Measurements from ENCODE around the gene HS3ST4. TPM values are rescaled to one million over a fixed set of nuclear protein-coding genes. Genes with fewer than 3 reads are reported as not detected.
"Not testable (repeated sequence)": the region's sequence is repeated elsewhere in the genome, so short reads cannot be mapped to it uniquely, and the experiment has no call there.

The HS3ST4 gene
- total RNA-seq, 1 donor from 2014 or later: not detected

DNA sequence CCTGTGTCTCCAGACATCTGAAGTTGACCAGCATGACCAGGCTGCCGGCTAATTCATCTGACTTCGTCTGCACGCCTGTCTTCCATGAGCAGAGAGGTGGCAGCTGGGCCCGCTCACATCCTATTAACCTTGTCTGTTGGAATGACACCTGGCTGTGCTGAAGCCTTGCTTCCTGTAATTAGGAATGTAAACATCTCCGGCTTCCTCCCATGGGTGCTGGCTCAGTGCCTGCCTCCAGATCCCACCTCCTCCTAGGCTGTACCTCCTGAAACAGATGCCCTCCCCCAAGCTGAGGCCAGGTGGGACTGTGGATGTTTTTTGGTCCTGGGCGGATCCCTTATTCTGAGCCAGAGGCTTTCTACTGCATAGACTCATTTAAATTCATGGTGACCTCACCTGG lies 296.3 kb downstream of the HS3ST4 start:
- intact Hi-C loops (cut with micrococcal nuclease): no loop called here

DNA sequence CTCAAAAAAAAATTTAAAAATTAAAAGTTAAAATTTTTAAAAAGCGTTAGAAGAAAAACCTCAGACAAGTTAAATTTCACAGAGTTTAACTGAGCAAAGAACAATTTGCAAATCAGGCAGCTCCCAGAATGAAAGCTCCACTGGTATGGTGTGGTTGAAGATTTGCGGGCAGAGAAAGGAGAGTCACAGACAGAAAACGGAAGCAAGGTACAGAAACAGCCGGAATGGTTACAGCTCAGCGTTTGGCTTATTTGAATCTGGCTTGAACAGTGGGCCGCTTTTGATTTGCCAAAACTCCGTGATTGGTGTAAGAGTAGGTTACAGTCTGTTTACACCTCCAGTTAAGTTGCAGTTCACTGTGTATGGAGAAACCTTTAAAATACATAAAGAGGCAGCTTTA lies 297.1 kb downstream of the HS3ST4 start:
- intact Hi-C loops (cut with micrococcal nuclease): no loop called here

DNA sequence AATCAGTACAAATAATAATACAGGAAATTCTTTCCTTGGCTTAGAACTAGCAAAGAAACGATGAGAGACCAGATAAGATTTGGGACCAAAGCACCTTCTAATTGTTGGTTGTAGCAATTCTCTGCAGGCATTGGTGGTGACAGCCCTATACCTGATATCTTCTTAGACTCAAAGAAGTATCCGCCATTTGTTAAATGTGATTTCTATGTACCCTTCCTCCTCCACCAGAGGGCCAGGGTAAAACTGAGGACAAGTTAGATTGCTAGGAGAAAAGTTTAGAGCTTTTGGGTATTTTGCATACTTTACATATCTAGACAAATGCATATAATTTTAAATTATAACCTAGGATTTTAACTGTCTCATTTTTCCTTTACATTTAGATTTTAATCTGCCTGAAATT lies 304.3 kb downstream of the HS3ST4 start:
- intact Hi-C loops (cut with micrococcal nuclease): no loop called here

DNA sequence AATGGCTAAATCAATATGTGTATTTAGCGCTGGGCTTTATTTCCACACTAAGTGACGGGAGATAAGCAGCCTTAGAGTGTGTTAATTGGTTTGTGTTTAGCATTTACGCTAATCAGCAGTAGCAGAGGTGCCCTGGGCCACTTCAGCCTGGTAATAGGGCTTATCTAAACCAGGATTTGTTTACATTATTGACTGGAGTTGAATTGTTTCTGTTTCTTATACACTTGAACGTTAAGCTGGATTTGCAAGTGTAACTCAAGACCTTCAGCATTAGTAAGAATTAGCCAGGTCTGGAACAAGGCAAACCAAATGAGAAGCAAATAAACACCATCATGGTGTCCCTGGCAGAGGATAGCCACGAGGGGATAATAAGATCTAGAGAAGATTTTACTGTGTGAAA lies 313.6 kb downstream of the HS3ST4 start:
- intact Hi-C loops (cut with micrococcal nuclease): no loop called here

DNA sequence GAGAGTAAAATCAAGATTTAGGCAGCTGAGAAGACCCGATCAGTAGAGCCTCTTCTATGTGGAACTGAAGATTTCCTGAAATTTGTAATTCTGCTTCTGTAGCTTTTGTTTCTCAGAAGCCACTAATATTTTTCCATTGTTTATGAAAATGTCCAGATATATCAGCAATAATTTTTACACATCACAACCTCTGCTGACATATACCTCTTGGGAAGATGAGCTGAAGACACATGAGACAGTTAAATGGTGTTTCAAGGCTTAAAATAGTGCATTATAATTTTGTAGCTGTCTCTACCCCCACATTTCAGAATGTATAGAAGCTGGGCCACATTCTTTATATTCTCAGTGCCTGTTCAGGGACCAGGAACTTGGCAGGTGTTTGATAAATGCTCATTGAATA lies 320.6 kb downstream of the HS3ST4 start:
- intact Hi-C loops (cut with micrococcal nuclease): no loop called here

DNA sequence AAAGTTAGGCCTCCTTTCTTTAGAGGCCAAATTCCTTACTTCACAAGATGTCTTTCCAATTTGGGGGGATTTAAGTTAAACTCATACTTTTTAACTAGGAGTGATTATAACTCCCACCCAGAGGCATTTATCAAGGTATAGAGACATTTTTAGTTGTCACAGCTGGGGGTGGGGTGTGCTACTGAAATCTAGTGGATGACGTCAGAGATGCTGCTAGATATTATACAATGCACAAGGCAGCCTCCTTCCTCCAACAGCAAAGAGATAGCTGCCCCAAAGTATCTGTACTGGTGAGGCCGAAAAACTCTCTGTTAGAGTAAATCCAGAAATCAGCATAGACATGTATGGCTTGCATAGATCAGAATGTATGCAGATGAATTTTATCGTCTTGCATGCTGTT lies 324.0 kb downstream of the HS3ST4 start:
- intact Hi-C loops (cut with micrococcal nuclease): no loop called here

DNA sequence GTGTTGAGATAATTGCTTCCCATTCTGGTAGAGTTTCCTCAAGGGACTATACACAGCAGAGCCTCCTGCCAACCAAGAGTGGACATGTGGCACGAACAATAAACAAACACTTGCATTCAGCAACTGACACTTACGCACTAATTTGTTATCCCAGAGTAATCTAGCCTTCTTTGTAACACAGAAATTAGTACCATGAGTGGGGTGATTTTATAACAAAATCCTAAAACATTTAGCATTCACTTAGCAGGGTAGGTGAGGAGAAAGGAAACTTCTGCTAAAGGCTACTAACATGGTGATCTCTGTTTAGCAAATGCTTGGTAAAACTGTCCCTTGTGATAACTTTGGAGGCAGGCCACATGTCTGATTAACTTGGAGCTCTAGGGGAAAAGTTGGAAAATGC lies 325.2 kb downstream of the HS3ST4 start:
- intact Hi-C loops (cut with micrococcal nuclease): no loop called here

DNA sequence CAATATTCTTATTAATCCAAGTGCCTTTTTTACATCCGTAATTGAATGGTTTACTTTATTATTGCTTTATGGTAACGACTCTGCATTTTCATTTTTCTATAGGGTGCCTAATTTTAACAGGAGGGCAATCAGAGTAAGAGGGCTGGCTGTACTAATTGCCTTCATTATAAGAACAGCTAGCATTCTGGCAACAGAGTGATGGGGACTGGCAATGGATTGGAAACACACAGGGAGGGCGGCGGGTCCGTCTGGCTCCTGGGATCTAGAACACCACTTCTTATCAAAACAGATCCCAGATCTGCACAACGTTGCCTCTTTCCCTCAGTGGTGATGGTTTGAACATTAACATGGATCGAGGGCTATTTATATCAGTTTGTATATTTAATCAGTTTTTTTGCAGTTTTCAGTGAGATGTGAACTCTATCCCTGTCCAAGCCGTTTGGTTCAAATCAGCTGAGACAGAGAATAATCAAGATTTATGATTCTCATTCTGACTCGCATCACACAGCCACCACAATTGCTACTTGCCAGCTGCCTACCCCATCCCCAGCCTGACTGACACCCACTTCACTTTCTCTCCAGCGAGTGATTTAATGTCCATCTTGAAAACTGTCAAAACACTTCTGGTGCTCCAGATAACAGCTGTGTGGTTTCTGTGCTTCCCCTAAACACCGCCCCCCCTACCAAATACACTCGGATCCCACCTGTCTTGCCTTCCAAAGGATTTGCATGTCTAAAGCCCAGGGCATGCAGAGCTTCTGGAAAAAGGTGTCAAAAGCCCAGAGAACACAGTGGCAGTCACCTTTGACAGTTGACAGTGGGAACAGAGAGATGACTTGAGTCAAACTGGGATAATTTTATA lies 327.9 kb downstream of the HS3ST4 start:
- intact Hi-C loops (cut with micrococcal nuclease): no loop called here

DNA sequence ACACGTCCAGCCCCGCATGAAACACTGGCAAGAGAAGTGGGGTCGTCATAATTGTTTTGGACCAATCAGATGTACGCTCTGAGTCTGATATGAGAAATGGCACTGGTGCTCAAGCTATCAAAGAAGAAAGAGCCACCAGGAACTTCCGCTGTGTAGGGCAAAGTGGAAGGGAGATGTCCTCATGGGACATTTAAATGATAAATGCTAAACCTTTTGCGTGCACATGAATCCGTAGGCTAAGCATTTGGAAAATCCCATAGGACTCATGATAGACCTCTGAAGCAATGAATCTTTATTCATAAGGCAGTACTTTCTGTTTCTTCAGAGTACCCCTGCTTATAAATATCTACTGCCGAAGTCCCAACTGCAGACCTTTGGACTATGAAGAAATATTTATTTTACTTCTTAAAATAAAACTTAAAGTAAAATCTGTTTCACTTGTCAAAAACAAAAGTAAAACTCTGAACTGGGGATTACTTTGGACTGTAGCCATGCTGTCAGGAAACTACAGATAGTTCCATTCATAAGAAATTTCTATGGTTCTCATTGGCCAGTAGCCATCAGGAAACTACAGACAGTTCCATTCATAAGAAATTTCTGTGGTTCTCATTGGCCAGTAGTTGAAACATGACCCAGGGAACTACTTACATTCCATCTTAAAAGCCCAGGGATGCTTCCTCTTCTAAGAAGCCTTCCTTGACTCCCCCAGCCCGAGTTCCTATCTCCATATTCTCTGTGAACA lies 335.1 kb downstream of the HS3ST4 start:
- intact Hi-C loops (cut with micrococcal nuclease): no loop called here

DNA sequence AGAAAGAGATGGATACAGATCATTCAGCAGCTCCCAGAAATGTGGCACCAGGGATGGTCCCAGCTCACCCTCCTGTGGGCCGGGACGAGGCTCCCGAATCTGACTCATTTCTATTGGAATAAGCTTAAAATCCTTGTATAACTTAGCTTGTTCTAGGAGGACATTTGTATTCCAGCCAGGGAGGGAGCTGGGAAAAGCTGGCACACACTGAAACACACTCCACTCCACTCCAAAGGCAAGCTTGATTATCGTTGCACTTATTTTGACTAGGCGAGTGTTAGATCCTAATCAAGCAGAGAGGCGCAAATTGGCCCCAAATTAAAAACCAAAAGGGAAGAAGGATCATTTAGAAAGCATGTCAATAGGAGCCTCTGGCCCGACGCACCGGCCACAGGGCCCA lies 339.5 kb downstream of the HS3ST4 start:
- intact Hi-C loops (cut with micrococcal nuclease): no loop called here

DNA sequence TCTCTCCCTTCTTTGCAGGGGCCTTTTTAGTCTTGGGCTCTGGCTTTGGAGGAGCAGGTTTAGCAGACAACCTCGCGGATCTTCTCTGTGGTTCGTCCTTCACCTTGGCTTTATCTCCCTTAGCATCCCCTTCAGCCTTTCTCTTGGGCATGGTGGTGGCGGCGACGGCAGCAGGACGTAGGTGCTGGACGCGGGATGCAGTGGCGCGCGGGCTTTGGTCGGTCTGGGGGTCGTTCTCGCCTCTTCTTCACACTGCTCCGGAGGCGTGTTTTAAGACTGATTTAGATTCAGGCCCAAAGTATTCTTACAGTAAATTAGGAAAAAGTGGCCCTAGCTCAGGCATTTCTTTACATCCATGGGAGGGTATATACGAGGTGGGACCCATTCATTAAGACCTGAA lies 340.9 kb downstream of the HS3ST4 start:
- intact Hi-C loops (cut with micrococcal nuclease): not testable (repeated sequence)

DNA sequence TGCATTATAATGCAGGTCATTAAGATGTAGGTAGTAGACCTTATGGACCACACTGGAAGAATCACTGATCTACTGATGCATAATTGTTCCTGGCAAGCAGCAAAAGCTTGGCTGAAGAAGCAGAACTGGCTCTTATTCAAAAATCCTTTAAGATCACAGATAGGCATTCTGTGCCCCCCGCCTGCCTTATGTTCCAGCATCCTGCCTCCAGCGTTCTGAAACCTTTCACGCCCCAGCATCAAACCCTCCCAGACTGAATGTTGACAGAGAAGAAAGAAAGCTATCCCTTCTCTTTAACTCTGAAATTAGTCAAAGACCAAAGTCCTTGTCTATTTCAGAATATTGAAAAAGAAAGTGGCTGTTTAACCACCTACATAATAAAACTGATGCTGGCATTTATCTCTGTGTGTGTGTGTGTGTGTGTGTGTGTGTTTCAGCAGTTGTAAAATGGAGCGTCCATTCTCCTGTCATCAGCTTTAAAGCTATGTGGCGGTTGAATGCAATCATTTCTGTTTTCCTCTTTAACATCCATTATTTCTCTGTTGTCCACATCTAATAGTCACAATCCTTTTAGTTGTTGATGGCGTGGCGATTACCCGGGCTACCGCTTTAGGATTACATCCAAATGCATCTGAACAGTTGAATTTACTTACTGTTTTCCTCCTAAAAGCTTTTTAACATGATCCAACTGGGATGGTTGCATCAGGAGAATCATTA lies 350.4 kb downstream of the HS3ST4 start:
- intact Hi-C loops (cut with micrococcal nuclease): no loop called here

DNA sequence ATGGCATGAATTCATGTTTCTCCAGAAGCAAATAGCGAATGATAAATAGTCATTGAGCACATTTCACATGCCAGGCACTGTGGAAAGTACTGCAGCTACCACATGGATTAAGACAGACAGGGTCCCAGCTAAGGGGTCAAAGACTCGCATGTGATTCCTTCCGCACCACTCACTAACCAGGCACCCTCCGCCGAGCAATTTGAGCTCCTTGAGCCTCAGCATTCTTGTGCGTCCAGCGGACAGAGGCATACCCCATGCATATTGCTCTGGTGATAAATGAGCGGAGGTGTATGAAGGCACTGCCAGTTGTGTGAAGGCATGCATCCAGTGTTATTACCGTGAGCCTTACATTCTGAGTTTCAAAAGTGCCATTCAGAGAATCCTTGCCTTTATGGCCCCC lies 358.7 kb downstream of the HS3ST4 start:
- intact Hi-C loops (cut with micrococcal nuclease): no loop called here

DNA sequence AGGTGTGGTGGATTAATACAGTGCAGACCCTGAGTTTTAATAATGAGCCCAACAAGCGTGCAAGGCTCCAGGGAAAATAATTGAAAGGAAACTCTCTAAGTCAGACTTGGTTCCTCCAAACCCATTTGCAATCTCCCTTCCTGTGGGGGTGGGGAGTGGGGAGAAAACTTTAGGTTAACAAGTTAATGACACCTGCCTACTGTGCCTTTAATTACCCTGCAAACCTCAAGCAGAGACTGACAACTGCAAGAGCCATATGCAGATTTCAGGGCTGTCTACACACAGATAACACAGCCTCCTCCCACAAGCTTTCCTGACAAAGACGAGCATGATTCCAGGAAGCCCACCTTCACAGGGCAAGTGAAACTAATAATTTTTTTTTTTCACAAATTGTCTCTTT lies 359.3 kb downstream of the HS3ST4 start:
- intact Hi-C loops (cut with micrococcal nuclease): no loop called here

DNA sequence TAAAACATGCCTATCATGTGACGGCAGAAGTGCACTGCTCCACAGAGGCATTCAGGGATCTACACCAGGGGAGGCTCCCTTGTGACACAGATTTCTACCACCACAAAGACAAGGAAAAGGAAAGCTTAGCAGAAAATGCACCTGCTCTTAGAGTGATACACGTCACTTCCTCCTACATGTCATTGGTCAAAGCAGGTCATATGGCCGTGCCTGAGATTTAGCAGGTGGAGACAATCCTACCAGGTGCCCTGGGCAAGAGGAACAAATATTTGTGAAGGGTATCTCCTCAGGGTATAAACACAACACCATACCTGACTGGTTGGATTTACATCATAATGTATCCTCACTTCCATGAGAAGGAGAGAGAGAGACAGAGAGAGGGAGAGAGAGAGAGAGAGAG lies 362.1 kb downstream of the HS3ST4 start:
- intact Hi-C loops (cut with micrococcal nuclease): no loop called here

DNA sequence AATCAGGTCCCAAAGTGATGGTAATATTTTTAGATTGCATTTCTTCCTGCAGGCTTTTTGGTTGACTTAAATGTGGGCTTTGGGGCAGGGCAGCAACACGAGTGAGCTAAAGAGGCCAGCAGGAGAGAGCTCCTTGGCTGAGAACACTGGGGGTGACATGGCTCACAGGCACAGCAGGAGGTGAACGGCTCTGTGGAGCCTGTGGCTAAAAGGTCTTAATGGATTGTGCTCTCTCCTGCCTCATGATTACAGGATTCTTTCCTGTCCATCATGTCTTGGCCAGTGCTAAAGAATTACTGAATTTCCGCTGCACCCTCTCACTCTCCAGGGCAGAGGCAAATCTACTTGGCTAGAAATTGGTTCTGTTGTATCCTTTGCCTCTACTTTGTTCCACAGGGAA lies 366.6 kb downstream of the HS3ST4 start:
- intact Hi-C loops (cut with micrococcal nuclease): no loop called here

DNA sequence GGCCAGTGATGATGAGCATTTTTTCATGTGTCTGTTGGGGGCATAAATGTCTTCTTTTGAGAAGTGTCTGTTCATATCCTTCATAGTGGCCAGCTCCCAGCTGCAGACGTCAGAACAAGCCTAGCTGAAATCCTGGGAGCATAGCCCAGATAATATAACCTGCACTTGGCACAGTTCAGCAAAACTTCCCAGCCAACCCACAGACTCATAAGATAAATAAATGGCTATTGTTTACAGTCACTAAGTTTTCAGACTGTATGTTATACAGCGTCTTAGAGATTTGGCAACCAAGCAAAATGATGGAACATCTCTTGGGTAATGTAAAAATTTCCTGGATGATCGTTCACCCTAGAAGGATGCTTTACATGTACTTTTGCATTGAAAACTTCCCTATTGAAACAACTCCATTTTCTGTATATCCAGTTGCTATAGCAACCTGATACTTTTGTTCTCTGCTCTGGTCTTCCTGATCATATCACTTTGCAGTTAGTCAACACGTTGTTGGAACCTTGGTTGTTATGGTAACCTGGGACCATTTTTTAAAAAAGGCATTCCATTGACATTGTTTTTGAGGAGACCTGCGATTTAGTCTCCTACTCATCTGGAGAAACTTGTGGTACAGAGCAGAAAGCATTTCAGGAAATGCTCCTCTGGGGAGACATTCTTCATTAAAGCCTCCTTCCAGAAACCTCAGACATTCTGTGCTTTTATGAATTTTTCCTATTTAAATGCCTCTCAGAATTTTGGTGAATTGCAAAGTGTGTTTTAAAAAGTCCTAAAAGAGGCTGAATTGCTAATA lies 378.7 kb downstream of the HS3ST4 start:
- intact Hi-C loops (cut with micrococcal nuclease): no loop called here

DNA sequence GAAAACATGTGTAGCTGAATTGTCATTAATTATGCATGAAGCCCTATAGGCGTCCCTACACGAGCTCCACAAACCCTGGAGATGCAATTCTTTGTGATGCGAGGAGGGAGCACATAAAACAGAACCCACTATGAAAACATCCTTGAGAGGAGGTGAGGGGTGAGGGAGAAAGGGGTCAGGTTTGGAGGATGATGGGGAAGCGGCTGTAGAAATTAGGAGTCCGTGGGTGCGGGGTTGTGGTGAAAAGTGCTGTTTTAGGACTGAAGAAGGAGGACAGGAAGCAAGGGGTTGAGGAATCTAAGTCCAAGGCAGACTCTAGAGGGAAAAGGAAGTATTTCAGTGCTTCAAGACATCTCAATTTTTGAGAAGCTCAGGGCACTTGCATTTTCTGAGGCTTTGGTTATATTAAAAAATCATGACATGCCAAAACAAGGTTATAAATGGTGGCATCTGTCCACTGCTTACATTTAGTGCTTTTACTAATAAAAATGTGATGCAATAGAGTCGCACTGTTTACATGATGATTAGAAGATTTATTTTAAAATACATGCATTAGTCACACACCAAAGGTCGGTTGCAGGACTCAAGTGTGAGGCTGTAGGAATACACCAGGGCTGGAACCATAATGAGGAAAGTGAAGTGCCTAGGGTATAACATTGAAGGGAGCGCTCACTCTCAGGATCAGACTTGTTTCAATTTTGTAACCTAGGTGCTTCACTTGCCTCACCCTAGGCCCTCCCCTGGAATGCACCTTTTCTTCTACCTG lies 379.5 kb downstream of the HS3ST4 start:
- intact Hi-C loops (cut with micrococcal nuclease): no loop called here

DNA sequence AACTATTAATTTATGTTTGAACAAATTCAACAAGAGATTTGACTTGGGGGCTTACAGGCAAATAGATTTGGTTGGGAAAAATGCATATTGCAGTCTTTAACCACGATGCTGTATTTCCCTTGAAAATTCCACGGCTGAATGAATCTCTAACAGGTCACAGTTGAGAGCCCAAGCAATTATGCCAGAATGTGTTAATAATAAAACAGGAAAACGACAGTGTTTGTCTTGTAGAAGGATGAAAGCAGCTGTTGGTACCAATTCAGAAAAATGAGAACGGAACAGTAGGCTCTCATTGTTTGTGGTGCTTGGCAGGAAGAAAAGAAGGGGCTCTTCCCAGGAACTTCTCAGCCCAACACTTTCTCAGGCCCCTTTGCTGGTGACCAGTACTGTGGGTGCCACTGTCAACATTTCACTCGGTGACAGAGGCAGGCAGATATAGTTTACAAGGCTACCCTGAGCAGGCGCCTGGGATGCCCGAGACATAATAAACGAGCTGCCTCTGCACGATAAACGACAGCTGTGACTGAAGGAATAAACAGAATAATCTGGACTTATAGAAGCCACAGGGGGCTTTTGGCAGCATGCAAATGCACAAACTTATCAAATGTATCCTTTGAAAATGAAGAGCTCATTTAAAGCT lies 387.1 kb downstream of the HS3ST4 start:
- intact Hi-C loops (cut with micrococcal nuclease): no loop called here

DNA sequence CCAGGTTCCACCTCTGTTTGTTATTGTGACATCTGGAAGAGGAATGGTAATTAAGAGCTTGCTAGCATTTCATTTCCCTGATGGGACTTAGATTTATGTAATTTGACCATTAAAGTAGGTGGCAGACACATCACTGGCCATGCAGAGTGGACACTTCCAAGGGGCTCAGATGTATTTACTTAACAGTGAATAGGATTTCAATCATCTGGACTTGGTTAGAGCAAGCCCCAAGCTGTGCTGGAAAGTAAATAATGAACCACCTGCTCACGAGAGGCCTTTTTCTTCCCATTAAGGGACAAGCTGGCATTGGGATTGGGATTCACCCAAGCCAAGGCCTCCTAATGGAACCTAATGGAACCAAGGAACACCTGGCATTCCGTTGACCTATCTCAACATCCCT lies 395.3 kb downstream of the HS3ST4 start:
- intact Hi-C loops (cut with micrococcal nuclease): no loop called here
